ENCODE measurements around the gene FRRS1L. TPM values are rescaled to one million over a fixed set of nuclear protein-coding genes. Genes with fewer than 3 reads are reported as not detected.

FRRS1L gene
- total and polyA plus RNA-seq, 4 donors: 0.08 to 0.51 TPM; not detected in 2

GRCh38 chr9:109163194-109163593, 3.9 kb downstream of the FRRS1L start (continued):
- TF ChIP-seq CTCF (IDR thresholded peaks at IDR 0.05; ENCODE audit: low read depth, low read length, missing input control) (no peak), JUND (IDR thresholded peaks at IDR 0.05) (no peak), HNF4G (IDR thresholded peaks at IDR 0.05) (no peak), RXRA (IDR thresholded peaks at IDR 0.05) (no peak), YY1 (IDR thresholded peaks at IDR 0.05) (no peak)

GRCh38 chr9:109162677-109163076, 4.4 kb downstream of the FRRS1L start:
- DNase-seq (ENCODE audit: low spot score): no peak
- H3K9me3 ChIP-seq (ENCODE audit: control insufficient read depth in 4 of 4, low read length in 3 of 4): no peaks in the 10 kb centered on the region
- no peak overlapping the region for H3K9ac ChIP-seq (ENCODE audit: low read depth in 1 of 2, low read length in 2 of 2)
- H3K4me3 ChIP-seq (ENCODE audit: low read depth in 1 of 3, low read length in 3 of 3): no peak overlapping the region
- no peaks in the 10 kb centered on the region for H3K36me3 ChIP-seq (ENCODE audit: control insufficient read depth in 4 of 4, insufficient read depth in 3 of 4, low read depth in 1 of 4, low read length in 3 of 4)
- peaks cover 0 to 6% (median 3%) of the 10 kb centered on the region in 4 donors for H3K4me1 ChIP-seq (ENCODE audit: control insufficient read depth in 4 of 4, insufficient read depth in 4 of 4, low read length in 3 of 4)
- peaks cover 0 to 4% (median 2%) of the 10 kb centered on the region in 4 donors for H3K27me3 ChIP-seq (ENCODE audit: control insufficient read depth in 4 of 4, insufficient read depth in 4 of 4, low read length in 3 of 4)
- TF ChIP-seq HNF4G (IDR thresholded peaks at IDR 0.05) (no peak), NR2F2 (IDR thresholded peaks at IDR 0.05) (no peak), JUND (IDR thresholded peaks at IDR 0.05) (no peak), GABPA (IDR thresholded peaks at IDR 0.05 in 1 of 2, conservative IDR thresholded peaks at IDR 0.05 in 1 of 2) (no peak), CTCF (IDR thresholded peaks at IDR 0.05; ENCODE audit: low read depth, low read length, missing input control) (no peak), YY1 (IDR thresholded peaks at IDR 0.05) (no peak), FOXA1 (IDR thresholded peaks at IDR 0.05) (no peak), TAF1 (conservative IDR thresholded peaks at IDR 0.05) (no peak), SP1 (IDR thresholded peaks at IDR 0.05) (no peak), RXRA (IDR thresholded peaks at IDR 0.05) (no peak), ATF3 (IDR thresholded peaks at IDR 0.05) (no peak), FOXA2 (IDR thresholded peaks at IDR 0.05) (no peak), ZBTB33 (IDR thresholded peaks at IDR 0.05) (no peak), RAD21 (IDR thresholded peaks at IDR 0.05) (no peak), REST (IDR thresholded peaks at IDR 0.05) (no peak), HNF4A (conservative IDR thresholded peaks at IDR 0.05) (no peak), EGR1 (IDR thresholded peaks at IDR 0.05; ENCODE audit: low read depth in 2 of 2) (no peak), MAX (IDR thresholded peaks at IDR 0.05) (no peak)
- no peak overlapping the region for H3K27ac ChIP-seq (ENCODE audit: low read depth in 1 of 2, low read length in 2 of 2)
- WGBS: 84% methylated on average over 3 of the region's 3 CpGs

All from liver (tissue), 9 donors.